Sigmoid colon (tissue), 4 donors: ENCODE measurements around the gene MVB12B.

ENCODE experiments used
- EP300 ChIP-seq, 4 donors: sonication (generic); formaldehyde crosslinking; IDR thresholded peaks; one replicate each; pipeline ENCODE4 v1.6.1; 2017; ENCODE audit warnings: antibody characterized with exemption in 4 of 4
- POLR2A ChIP-seq, 2 donors: fragments of 450-650 bp; IDR thresholded peaks; one replicate each; pipeline ENCODE4 v1.6.1; 2016; ENCODE audit warnings: antibody characterized with exemption in 2 of 2, mild to moderate bottlenecking in 2 of 2, moderate library complexity in 2 of 2
- POLR2AphosphoS5 ChIP-seq, 4 donors: sonication (generic); formaldehyde crosslinking; IDR thresholded peaks; one replicate each; pipeline ENCODE4 v1.6.1; 2017; ENCODE audit warnings: antibody characterized with exemption in 4 of 4
- TF ChIP-seq, protein P1 (sequence below), 4 experiments: fragments of 450-650 bp in 3 of 4; fragments of 200-600 bp in 1 of 4; IDR thresholded peaks; one replicate each; pipeline ENCODE4 v1.5.1; 2016 to 2019; ENCODE audit warnings: antibody characterized with exemption in 4 of 4, mild to moderate bottlenecking in 3 of 4, moderate library complexity in 2 of 4

DNA sequence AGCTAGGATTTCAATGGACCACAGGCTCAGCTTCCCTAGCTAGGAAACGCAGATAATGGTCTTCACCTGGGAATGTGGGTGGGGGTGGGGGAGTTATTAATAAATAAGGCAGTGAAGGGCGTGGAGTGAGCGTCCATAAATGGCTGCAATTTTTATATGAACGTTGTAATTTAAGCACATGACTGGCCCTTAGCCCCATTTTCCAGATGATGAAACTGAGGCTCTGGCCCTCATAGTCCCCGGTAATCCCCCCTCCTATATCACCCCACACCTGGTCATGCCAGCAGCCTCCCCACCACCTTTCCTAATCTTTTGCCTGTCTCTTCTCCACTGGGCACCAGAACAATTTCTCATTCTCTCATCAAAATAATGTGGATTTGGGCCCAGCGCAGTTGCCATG, 225.2 kb downstream of the MVB12B start:
- TF ChIP-seq POLR2A (IDR thresholded peaks at IDR 0.05): no peak
- TF ChIP-seq, protein P1, sequence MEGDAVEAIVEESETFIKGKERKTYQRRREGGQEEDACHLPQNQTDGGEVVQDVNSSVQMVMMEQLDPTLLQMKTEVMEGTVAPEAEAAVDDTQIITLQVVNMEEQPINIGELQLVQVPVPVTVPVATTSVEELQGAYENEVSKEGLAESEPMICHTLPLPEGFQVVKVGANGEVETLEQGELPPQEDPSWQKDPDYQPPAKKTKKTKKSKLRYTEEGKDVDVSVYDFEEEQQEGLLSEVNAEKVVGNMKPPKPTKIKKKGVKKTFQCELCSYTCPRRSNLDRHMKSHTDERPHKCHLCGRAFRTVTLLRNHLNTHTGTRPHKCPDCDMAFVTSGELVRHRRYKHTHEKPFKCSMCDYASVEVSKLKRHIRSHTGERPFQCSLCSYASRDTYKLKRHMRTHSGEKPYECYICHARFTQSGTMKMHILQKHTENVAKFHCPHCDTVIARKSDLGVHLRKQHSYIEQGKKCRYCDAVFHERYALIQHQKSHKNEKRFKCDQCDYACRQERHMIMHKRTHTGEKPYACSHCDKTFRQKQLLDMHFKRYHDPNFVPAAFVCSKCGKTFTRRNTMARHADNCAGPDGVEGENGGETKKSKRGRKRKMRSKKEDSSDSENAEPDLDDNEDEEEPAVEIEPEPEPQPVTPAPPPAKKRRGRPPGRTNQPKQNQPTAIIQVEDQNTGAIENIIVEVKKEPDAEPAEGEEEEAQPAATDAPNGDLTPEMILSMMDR (IDR thresholded peaks at IDR 0.05): no peak
- no peak for TF ChIP-seq EP300 (IDR thresholded peaks at IDR 0.05)
- TF ChIP-seq POLR2AphosphoS5 (IDR thresholded peaks at IDR 0.05): no peak
